IMR-90 (cell line): ENCODE measurements around the gene WNT11. TPM values are rescaled to one million over a fixed set of nuclear protein-coding genes. Genes with fewer than 3 reads are reported as not detected.

Experiments used
- ATAC-seq: fragments of 200-7000 bp; cut with Tn5 transposase; 2 replicates; pipeline ENCODE4 v1.9.1; 2020; ENCODE audit warnings: low read depth, mild to moderate bottlenecking, moderate library complexity
- BruUV-seq: library from RNA; stranded (reverse); fragments of 400-500 nt; replicated peaks from 2 replicates; lab custom pipeline; 2021; lab: Mats Ljungman, UMichigan
- CTCF ChIA-PET: fragments of 300-600 bp; formaldehyde crosslinking; extraction: SDS; loops from one replicate; lab custom pipeline; 2021; ENCODE audit warnings: antibody characterized with exemption; lab: Yijun Ruan, JAX
- POLR2A ChIA-PET: fragments of 300-600 bp; sonication (Branson Sonifier 250); formaldehyde crosslinking; loops from one replicate; lab custom pipeline; 2022; ENCODE audit warnings: antibody characterized with exemption; ENCODE audit not compliant: unreplicated experiment; lab: Charles Lee
- DNase-seq: peaks from one replicate; pipeline ENCODE4 v3.0.0; 2013
- H2AFZ ChIP-seq: replicated peaks from 2 replicates; pipeline ENCODE3; 2013; ENCODE audit warnings: low read length, mild to moderate bottlenecking; ENCODE audit not compliant: poor library complexity
- H2AK5ac ChIP-seq: 2 replicates; pipeline ENCODE4 v1.6.1; 2013; ENCODE audit warnings: low read depth, low read length, inconsistent platforms
- H2AK9ac ChIP-seq: replicated peaks from 2 replicates; pipeline ENCODE3; 2013; ENCODE audit warnings: mild to moderate bottlenecking, low read depth, low read length, moderate library complexity; ENCODE audit not compliant: poor library complexity
- H2BK120ac ChIP-seq: 2 replicates; pipeline ENCODE4 v1.6.1; 2013; ENCODE audit warnings: low read depth, low read length, inconsistent platforms
- H2BK15ac ChIP-seq: 3 replicates; pipeline ENCODE4 v1.6.1; 2013; ENCODE audit warnings: low read depth, low read length, inconsistent platforms
- H2BK20ac ChIP-seq: 2 replicates; pipeline ENCODE4 v1.6.1; 2013; ENCODE audit warnings: low read depth, mild to moderate bottlenecking, inconsistent platforms, low read length, moderate library complexity
- H2BK5ac ChIP-seq: 2 replicates; pipeline ENCODE4 v1.6.1; 2013; ENCODE audit warnings: mild to moderate bottlenecking, low read depth, low read length, inconsistent platforms; ENCODE audit not compliant: poor library complexity, severe bottlenecking
- H3K14ac ChIP-seq: replicated peaks from 2 replicates; pipeline ENCODE4 v1.6.1; 2013; ENCODE audit warnings: low read depth, low read length, inconsistent platforms
- H3K18ac ChIP-seq: 2 replicates; pipeline ENCODE4 v1.6.1; 2013; ENCODE audit warnings: low read depth, low read length, control low read depth
- H3K23ac ChIP-seq: 2 replicates; pipeline ENCODE4 v1.6.1; 2013; ENCODE audit warnings: low read depth, low read length, inconsistent platforms
- H3K27ac ChIP-seq: 2 replicates; pipeline ENCODE4 v1.5.1; 2013; ENCODE audit warnings: mild to moderate bottlenecking, control low read depth, low read length; ENCODE audit not compliant: insufficient read depth
- H3K27me3 ChIP-seq: 2 replicates; pipeline ENCODE4 v1.6.1; 2013; ENCODE audit warnings: low read length; ENCODE audit not compliant: control insufficient read depth, insufficient read depth
- H3K36me3 ChIP-seq: 2 replicates; pipeline ENCODE4 v1.6.1; 2013; ENCODE audit warnings: low read length, mixed read lengths; ENCODE audit not compliant: control insufficient read depth, insufficient read depth
- H3K4ac ChIP-seq: 2 replicates; pipeline ENCODE4 v1.6.1; 2013; ENCODE audit warnings: low read depth, low read length, inconsistent platforms
- H3K4me1 ChIP-seq: 2 replicates; pipeline ENCODE4 v1.6.1; 2013; ENCODE audit warnings: low read length, mixed read lengths; ENCODE audit not compliant: control insufficient read depth, insufficient read depth
- H3K4me2 ChIP-seq: 2 replicates; pipeline ENCODE4 v1.6.1; 2013; ENCODE audit warnings: low read depth, mild to moderate bottlenecking, control low read depth, low read length, moderate library complexity
- H3K4me3 ChIP-seq: 2 replicates; pipeline ENCODE4 v1.5.1; 2013; ENCODE audit warnings: low read depth, mild to moderate bottlenecking, control low read depth, low read length, moderate library complexity; ENCODE audit not compliant: insufficient read depth
- H3K56ac ChIP-seq: 2 replicates; pipeline ENCODE4 v1.6.1; 2013; ENCODE audit warnings: low read length, inconsistent platforms; ENCODE audit not compliant: insufficient read depth; ENCODE audit errors: extremely low read depth
- H3K79me1 ChIP-seq, 2 experiments: 2 replicates each; pipeline ENCODE4 v1.6.1; 2013; ENCODE audit warnings: low read length in 2 of 2, inconsistent platforms in 1 of 2, low read depth in 1 of 2
- H3K9ac ChIP-seq: 2 replicates; pipeline ENCODE4 v1.6.1; 2013; ENCODE audit warnings: low read depth, low read length, control low read depth
- H3K9me1 ChIP-seq: 2 replicates; pipeline ENCODE4 v1.6.1; 2013; ENCODE audit warnings: low read length, inconsistent platforms; ENCODE audit not compliant: insufficient read depth
- H3K9me3 ChIP-seq: 2 replicates; pipeline ENCODE4 v1.6.1; 2013; ENCODE audit warnings: low read length; ENCODE audit not compliant: control insufficient read depth, insufficient read depth
- H4K20me1 ChIP-seq: 2 replicates; pipeline ENCODE4 v1.6.1; 2013; ENCODE audit warnings: low read length, inconsistent platforms; ENCODE audit not compliant: insufficient read depth
- H4K5ac ChIP-seq: 2 replicates; pipeline ENCODE4 v1.6.1; 2013; ENCODE audit warnings: mild to moderate bottlenecking, low read depth, low read length, control low read depth
- H4K8ac ChIP-seq, 2 experiments: 2 replicates each; pipeline ENCODE4 v1.6.1; 2013; ENCODE audit warnings: low read depth in 2 of 2, low read length in 2 of 2, control low read depth in 1 of 2, inconsistent platforms in 1 of 2
- H4K91ac ChIP-seq: 2 replicates; pipeline ENCODE4 v1.6.1; 2013; ENCODE audit warnings: low read depth, low read length, inconsistent platforms; ENCODE audit not compliant: insufficient read depth
- CEBPB ChIP-seq: IDR thresholded peaks from 2 replicates; pipeline ENCODE4 v1.6.1; 2012; ENCODE audit warnings: low read depth, low read length, improper control_type of control experiment
- CHD1 ChIP-seq: IDR thresholded peaks from 2 replicates; pipeline ENCODE4 v1.6.1; 2012; ENCODE audit warnings: low read depth, low read length, improper control_type of control experiment
- MAFK ChIP-seq: IDR thresholded peaks from 2 replicates; pipeline ENCODE4 v1.6.1; 2012; ENCODE audit warnings: low read depth, low read length, improper control_type of control experiment
- NFE2L2 ChIP-seq: fragments of 150-350 bp; IDR thresholded peaks from 2 replicates; pipeline ENCODE4 v1.6.1; 2016; ENCODE audit warnings: low read depth, mild to moderate bottlenecking, low read length
- RAD21 ChIP-seq: IDR thresholded peaks from 2 replicates; pipeline ENCODE4 v1.6.1; 2012; ENCODE audit warnings: low read length, improper control_type of control experiment
- RFX5 ChIP-seq: IDR thresholded peaks from 2 replicates; pipeline ENCODE4 v1.8.0; 2012; ENCODE audit warnings: low read depth, mild to moderate bottlenecking, low read length, moderate library complexity
- WGBS, 2 experiments: methylation state at CpG; one replicate each; pipeline versions ENCODE4 v1.1.5 to v1.1.7; 2013; ENCODE audit warnings: missing lambda C conversion rate in 2 of 2; ENCODE audit not compliant: insufficient read length in 1 of 2; ENCODE audit errors: extremely low coverage in 2 of 2; 5-methylcytosine and 5-hydroxymethylcytosine counted together
- dilution Hi-C: fragments of 300-500 bp; cut with HindIII; formaldehyde crosslinking; loops from one replicate; pipeline ENCODE4 v1.14.3; 2018; ENCODE audit warnings: low sequenced_read_pairs; ENCODE audit not compliant: unreplicated experiment
- in situ Hi-C: fragments of 300-500 bp; cut with MboI; formaldehyde crosslinking; loops from 3 replicates; pipeline ENCODE4 v1.14.3; 2019; ENCODE audit warnings: low sequenced_read_pairs, inconsistent platforms, mixed read lengths
- intact Hi-C: fragments of 100-400 bp; cut with micrococcal nuclease; formaldehyde crosslinking; loops from 2 replicates; pipeline ENCODE4 v1.10.0; 2022
- polyA plus RNA-seq, 3 experiments: library from polyadenylated mRNA; depleted of rRNA; stranded (reverse); fragments of >200 nt; gene quantifications; 2 replicates each; pipeline ENCODE4 v1.2.3, GENCODE V29; 2012; ENCODE audit warnings: low replicate concordance in 1 of 3
- total RNA-seq: library from RNA; depleted of rRNA; stranded (reverse); fragments of >200 nt; gene quantifications from 2 replicates; pipeline ENCODE4 v1.2.3, GENCODE V29; 2012
- TF ChIP-seq, protein P1 (sequence below): fragments of 150-350 bp; IDR thresholded peaks from 2 replicates; pipeline ENCODE4 v1.6.1; 2017; ENCODE audit warnings: mild to moderate bottlenecking, antibody characterized with exemption, low read length, low read depth

WNT11 gene
- total and polyA plus RNA-seq, 2 of the 4 experiments (the other 2 are of a cell fraction): 0.10 TPM; not detected in 1

DNA sequence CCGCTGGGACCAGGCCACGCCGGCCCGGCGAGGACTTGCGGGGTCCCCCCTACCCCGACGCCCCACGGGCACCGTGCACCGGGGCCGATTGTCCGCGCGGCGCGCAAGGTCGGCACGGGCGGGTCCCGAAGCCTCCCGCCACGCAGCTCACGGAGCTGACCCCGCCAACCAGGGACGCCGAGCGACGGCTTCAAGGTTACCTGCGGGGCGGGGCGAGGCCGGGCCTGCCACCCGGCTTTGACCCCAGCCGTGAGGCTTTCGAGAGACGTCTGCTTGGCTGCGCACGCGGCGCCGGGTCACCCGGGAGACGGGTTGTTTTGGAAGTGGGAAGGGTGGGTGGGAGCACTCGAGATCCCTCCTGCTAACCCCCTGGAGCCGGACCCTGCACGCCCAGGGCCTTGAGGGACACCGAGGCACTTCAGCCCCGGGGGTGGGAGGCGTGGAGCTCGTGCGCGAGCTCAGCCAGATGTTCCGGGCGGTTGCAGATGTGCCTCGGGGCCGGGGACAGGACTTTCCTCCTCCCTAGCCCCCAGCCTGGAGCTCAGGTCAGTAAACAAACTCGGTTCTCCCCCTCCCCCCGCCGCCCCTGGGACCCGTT lies 3.2 kb upstream of the WNT11 start:
- intact Hi-C loops (loop anchor here (5.0 to 10.0 kb wide), 2 partner anchors 233 to 475 kb away; no protein-coding TSS in a partner anchor), dilution Hi-C loops (no loop called here), in situ Hi-C loops (no loop called here)
- H3K18ac ChIP-seq: no peak overlapping the region
- 1% methylated on average over 26 of the region's 61 CpGs; no CpG with 5 or more reads in 1 of the 2 experiments for WGBS, 2 experiments
- no peak overlapping the region for H4K5ac ChIP-seq
- no peak overlapping the region for H2BK15ac ChIP-seq
- H3K4me1 ChIP-seq: peaks cover 3% of the 10 kb centered on the region
- peak overlapping the region; percentile 10; the same call in 1 of the 2 replicates for H3K4me2 ChIP-seq
- H3K4ac ChIP-seq: no peak overlapping the region
- no peak overlapping the region for H3K56ac ChIP-seq
- H3K27me3 ChIP-seq: peaks cover 81% of the 10 kb centered on the region
- no peaks in the 10 kb centered on the region for H3K36me3 ChIP-seq
- H3K27ac ChIP-seq: no peak overlapping the region
- no TSS peak for BruUV-seq
- ATAC-seq: no peak
- no peak overlapping the region; the same call in 1 of the 2 replicates for H3K4me3 ChIP-seq
- no peak overlapping the region for H3K14ac ChIP-seq
- H4K20me1 ChIP-seq: peaks cover 15% of the 10 kb centered on the region; the same call in 1 of the 2 replicates
- ChIA-PET POLR2A (interaction anchor here (0.6 kb wide), 1 partner anchor 64 kb away, joined by 5 read pairs; no protein-coding TSS in a partner anchor), CTCF (interaction anchor here (0.6 to 1.7 kb wide), 4 partner anchors 8 to 368 kb away, joined by 3 to 4 read pairs (median 4); no protein-coding TSS in a partner anchor)
- no peaks in the 10 kb centered on the region for H3K9me1 ChIP-seq
- H2AK5ac ChIP-seq: no peak overlapping the region
- H2AFZ ChIP-seq: peak overlapping the region; percentile 86
- H2BK20ac ChIP-seq: no peak overlapping the region
- H2BK5ac ChIP-seq: no peak overlapping the region
- no peak overlapping the region for H2AK9ac ChIP-seq
- H3K9ac ChIP-seq: no peak overlapping the region
- no peak for DNase-seq
- no peak overlapping the region for H4K8ac ChIP-seq
- H4K91ac ChIP-seq: no peak overlapping the region
- no peak overlapping the region for H3K23ac ChIP-seq
- H3K79me1 ChIP-seq: no peaks in the 10 kb centered on the region
- TF ChIP-seq RFX5 (no peak), RAD21 (no peak), MAFK (no peak), CHD1 (no peak), NFE2L2 (no peak), CEBPB (no peak)
- TF ChIP-seq, protein P1, sequence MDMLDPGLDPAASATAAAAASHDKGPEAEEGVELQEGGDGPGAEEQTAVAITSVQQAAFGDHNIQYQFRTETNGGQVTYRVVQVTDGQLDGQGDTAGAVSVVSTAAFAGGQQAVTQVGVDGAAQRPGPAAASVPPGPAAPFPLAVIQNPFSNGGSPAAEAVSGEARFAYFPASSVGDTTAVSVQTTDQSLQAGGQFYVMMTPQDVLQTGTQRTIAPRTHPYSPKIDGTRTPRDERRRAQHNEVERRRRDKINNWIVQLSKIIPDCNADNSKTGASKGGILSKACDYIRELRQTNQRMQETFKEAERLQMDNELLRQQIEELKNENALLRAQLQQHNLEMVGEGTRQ: no peak
- no peak overlapping the region for H2BK120ac ChIP-seq
- H3K9me3 ChIP-seq: no peaks in the 10 kb centered on the region
